GM18907 (cell line): ENCODE results near the gene TNS3.
A peak's percentile ranks its signal among the peaks of the same experiment; 100 is the strongest.

Source experiments
- ATAC-seq: cut with Tn5 transposase; IDR thresholded peaks from one replicate; pipeline ENCODE4 v1.9.1; 2021; ENCODE audit warnings: mild to moderate bottlenecking, moderate library complexity; ENCODE audit not compliant: unreplicated experiment

TNS3 gene

GRCh38 chr7:47356261-47356660 is 225.7 kb downstream of the TNS3 start:
- ATAC-seq = no peak

GRCh38 chr7:47355684-47356083 is 226.2 kb downstream of the TNS3 start:
- no peak for ATAC-seq

GRCh38 chr7:47354831-47355541 is 226.9 kb downstream of the TNS3 start:
- no peak for ATAC-seq

GRCh38 chr7:47354071-47354470 is 227.8 kb downstream of the TNS3 start:
- ATAC-seq = no peak

GRCh38 chr7:47352394-47352968 is 229.4 kb downstream of the TNS3 start:
- ATAC-seq = no peak

- no peak for ATAC-seq
Measured at GRCh38 chr7:47351233-47352154, 230.4 kb downstream of the TNS3 start.

GRCh38 chr7:47350425-47350824 is 231.5 kb downstream of the TNS3 start:
- ATAC-seq = no peak

- ATAC-seq = no peak
Measured at GRCh38 chr7:47349401-47349800, 232.5 kb downstream of the TNS3 start.

GRCh38 chr7:47347816-47348385 is 234.0 kb downstream of the TNS3 start:
- no peak for ATAC-seq

- ATAC-seq = no peak
Measured at GRCh38 chr7:47347346-47347745, 234.6 kb downstream of the TNS3 start.

GRCh38 chr7:47346377-47346914 is 235.5 kb downstream of the TNS3 start:
- ATAC-seq = no peak

GRCh38 chr7:47345857-47346298 is 236.0 kb downstream of the TNS3 start:
- no peak for ATAC-seq

GRCh38 chr7:47344171-47344955 is 237.5 kb downstream of the TNS3 start:
- no peak for ATAC-seq

- ATAC-seq = no peak
Measured at GRCh38 chr7:47343061-47343455, 238.9 kb downstream of the TNS3 start.

- ATAC-seq = no peak
Measured at GRCh38 chr7:47342296-47343060, 239.4 kb downstream of the TNS3 start.

- no peak for ATAC-seq
Measured at GRCh38 chr7:47340517-47340916, 241.4 kb downstream of the TNS3 start.

- no peak for ATAC-seq
Measured at GRCh38 chr7:47338026-47338425, 243.9 kb downstream of the TNS3 start.

GRCh38 chr7:47337531-47337930 is 244.4 kb downstream of the TNS3 start:
- peak; percentile 86 for ATAC-seq
